Right forelimb (tissue), 1 donor: ENCODE measurements around the gene CORO7.

Experiments
- DNase-seq: peaks from one replicate; pipeline ENCODE4 v3.0.0-alpha.2; 2018

CORO7 gene

GRCh38 chr16:4317532-4318450 lies 98.6 kb downstream of the CORO7 start:
- no peak for DNase-seq

GRCh38 chr16:4316864-4317531 lies 99.4 kb downstream of the CORO7 start:
- DNase-seq, result no peak

GRCh38 chr16:4316108-4316863 lies 100.1 kb downstream of the CORO7 start:
- no peak for DNase-seq

GRCh38 chr16:4315186-4316107 lies 100.9 kb downstream of the CORO7 start, which contains the start of gene GLIS2:
Gene GLIS2, plus strand, starts transcription at chr16:4316067. Its CDS starts 16,214 bp downstream, at chr16:4332281.
- peak; percentile 92 for DNase-seq

GRCh38 chr16:4314532-4315185 lies 101.7 kb downstream of the CORO7 start:
- DNase-seq, result no peak

GRCh38 chr16:4313563-4314531 lies 102.5 kb downstream of the CORO7 start:
- no peak for DNase-seq

- no peak for DNase-seq
Measured at GRCh38 chr16:4309833-4310266, 106.5 kb downstream of the CORO7 start.

- no peak for DNase-seq
Measured at GRCh38 chr16:4309102-4309832, 107.1 kb downstream of the CORO7 start.

GRCh38 chr16:4307215-4308037 lies 109.0 kb downstream of the CORO7 start:
- DNase-seq, result peak; percentile 92

- no peak for DNase-seq
Measured at GRCh38 chr16:4306470-4307214, 109.8 kb downstream of the CORO7 start.
